Erythroblast (primary cell): ENCODE measurements around the gene IL4R.
"Not testable (repeated sequence)": the region's sequence is repeated elsewhere in the genome, so short reads cannot be mapped to it uniquely, and the experiment has no call there.

Experiments used
- DNase-seq, 2 experiments: peaks; one replicate each; lab custom pipeline; 2025; lab: John Stamatoyannopoulos, UW
- GATA1 ChIP-seq: IDR thresholded peaks from 2 replicates; pipeline ENCODE4 v1.6.1; 2011; ENCODE audit warnings: low read depth, mild to moderate bottlenecking, control low read depth, low read length, moderate library complexity
- POLR2A ChIP-seq: IDR thresholded peaks from 2 replicates; pipeline ENCODE4 v1.6.1; 2011; ENCODE audit warnings: mild to moderate bottlenecking, low read length

The IL4R gene

DNA sequence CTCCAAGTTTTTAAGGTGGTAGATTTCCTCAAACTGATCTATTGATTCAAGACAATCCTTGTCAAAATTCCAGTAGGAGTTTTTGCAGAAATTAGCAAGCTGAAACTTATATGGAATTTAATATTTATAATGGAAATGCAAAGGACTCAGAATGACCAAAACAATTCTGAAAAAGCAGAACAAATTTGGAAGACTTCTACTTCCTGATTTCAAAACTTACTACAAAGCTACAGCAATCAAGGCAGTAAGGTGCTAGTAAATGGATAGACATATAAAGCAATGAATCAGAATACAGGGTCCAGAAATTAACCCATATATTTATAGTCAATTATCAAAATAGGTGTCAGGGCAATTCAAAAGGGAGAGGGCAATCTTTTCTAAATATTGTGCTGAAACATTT is 76.4 kb downstream of the IL4R start:
- no peak for DNase-seq
- no peak for TF ChIP-seq POLR2A
- no peak for TF ChIP-seq GATA1

DNA sequence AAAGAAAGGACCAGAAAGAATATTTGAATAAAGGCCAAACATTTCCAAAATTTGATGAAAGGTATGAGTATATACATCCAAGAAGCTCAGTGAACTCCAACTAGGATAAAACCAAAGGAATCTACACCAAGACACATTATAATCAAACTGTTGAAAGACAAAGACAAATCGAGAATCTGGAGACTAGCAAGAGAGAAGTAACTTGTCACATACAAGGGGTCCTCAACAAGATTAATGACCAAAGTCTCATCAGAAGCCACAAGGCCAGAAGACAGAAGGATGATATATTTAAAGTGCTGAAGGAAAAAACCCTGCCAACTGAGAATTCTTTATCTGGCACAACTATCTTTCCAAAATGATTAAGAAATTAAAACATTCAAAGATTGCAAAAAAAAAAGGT is 78.9 kb downstream of the IL4R start:
- no peak for DNase-seq
- TF ChIP-seq POLR2A (no peak), GATA1 (no peak)

- no peak for DNase-seq
- TF ChIP-seq GATA1 (no peak), POLR2A (no peak)
Observed at GRCh38 chr16:27394516-27394915, 80.7 kb downstream of the IL4R start.

DNA sequence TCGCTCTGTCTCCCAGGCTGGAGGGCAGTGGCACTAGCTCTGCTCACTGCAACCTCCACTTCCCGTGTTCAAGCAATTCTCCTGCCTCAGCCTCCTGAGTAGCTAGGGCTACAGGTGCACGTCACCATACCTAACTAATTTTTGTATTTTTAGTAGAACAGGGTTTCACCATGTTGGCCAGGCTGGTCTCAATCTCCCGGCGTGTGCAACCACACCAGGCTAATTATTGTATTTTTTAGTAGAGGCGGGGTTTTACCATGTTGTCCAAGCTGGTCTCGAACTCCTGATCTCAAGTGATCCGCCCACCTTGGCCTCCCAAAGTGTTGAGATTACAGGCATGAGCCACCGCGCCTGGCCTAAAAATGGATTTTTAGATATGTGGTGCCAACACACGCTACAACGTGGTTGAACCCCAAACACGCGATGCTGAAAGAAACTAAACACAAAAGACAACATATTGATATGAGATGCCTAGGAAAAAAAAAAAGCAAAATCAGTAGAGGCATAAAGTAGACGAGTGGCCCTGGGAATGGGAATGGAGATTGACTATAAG is 84.6 kb downstream of the IL4R start:
- DNase-seq: not testable (repeated sequence)

DNA sequence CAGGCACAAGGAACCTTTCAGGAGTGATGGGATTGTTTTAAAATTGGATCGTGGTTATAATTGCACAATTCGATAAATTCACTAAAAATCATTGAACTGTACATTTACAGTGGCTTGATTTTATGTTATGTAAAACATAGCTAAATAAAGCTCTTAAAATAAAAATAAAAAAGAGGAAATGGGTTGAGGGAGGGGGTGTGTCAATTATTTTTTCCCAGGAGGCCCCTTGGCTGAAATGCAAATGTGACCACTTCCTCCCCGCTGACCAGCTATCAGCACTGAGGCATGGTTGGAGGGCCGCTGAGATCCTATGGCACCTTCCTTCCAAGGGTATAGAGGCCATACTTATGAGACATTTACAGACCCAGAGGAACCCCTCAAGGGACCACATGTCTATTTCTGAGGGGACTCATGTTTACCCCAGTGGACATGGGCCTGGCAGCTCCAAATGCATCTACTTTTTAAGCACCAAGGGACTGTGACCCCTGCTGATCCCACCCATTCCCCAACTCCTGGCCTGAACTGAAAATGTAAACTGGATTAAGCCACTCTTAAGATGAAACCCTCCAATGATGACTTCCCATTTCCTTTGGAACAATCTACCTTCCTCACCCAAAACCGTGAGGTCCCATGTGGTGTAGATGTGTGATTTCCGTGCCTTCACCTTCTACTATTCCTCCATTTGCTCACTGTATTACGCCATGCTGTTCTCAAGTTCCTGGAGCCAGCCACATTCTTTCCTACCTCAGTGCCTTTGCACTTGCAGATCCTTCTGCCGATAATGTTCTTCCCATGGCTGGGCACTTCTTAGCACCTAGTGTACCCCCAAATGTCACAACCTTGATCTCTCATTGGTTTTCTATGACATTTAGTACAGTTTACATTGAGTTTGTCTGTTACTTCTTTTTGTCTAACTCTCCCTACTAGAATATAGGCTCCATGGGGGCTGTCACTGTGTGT is 85.4 kb downstream of the IL4R start:
- TF ChIP-seq GATA1: no peak
- TF ChIP-seq POLR2A: no peak
- DNase-seq: no peak

GRCh38 chr16:27399969-27400368 is 86.2 kb downstream of the IL4R start:
- no peak for DNase-seq
- no peak for TF ChIP-seq GATA1
- TF ChIP-seq POLR2A: no peak

- no peak for DNase-seq
- TF ChIP-seq POLR2A: no peak
- TF ChIP-seq GATA1: no peak
Observed at GRCh38 chr16:27400751-27401620, 87.2 kb downstream of the IL4R start.

GRCh38 chr16:27401768-27402568 is 88.2 kb downstream of the IL4R start, which contains the start of gene IL21R:
TSS of gene IL21R (plus strand) at chr16:27402174. CDS start at chr16:27430072, 27,898 bp downstream.
- TF ChIP-seq POLR2A: no peak
- no peak for TF ChIP-seq GATA1

DNA sequence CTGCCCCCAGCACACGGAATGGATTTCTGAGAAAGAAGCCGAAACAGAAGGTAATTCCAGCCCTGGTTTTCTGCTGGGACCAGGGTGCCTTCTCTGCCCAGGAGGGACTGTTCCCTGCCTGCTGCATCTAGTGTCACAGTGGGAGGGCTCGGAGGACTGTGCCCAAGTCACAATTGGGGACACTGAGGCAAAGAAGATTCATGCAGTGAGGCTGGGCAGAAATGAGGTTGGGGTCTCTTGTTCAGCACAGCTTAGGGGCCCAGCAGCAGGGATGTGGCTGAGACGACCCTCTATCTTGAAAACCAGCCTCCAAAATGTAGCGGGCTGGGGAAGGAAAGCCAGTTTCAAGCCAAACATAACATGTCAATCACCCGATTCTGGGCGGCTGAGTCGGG is 88.8 kb downstream of the IL4R start:
- TF ChIP-seq GATA1: no peak
- TF ChIP-seq POLR2A: no peak
- DNase-seq: no peak

More at GRCh38 chr16:27401768-27402568, 88.2 kb downstream of the IL4R start, which contains the start of gene IL21R:
- DNase-seq: no peak

DNA sequence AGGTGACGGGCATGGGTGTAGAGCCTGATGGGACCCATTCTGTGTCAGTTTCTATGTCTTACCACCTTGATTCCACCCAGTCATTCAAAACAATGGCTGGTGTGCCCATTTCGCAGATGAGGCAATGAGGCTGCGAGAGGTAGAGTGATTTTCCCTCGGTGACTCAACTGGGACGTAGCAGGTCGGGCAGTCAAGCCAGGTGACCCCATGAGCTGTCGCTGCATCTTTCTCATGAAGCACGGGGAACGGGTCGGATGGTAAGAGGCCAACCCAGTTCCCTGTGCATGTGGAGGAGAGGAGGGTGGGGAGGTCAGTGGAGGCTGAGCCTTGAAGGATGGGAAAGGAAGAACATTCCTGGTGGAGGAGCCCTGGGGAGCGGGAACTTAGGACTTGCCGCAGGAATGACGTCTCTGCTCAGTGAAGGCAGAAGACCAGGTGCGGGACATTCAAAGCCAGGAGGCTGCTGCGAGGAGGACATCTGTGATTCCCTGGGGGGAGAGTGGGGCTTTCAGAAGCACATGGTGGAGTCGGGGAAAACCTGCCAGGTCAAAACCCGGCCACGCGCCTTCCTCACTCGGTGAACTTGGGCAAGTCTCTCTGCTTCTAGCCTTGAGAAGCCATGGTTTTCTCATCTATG is 89.3 kb downstream of the IL4R start:
- DNase-seq: no peak
- TF ChIP-seq POLR2A: no peak
- no peak for TF ChIP-seq GATA1

DNA sequence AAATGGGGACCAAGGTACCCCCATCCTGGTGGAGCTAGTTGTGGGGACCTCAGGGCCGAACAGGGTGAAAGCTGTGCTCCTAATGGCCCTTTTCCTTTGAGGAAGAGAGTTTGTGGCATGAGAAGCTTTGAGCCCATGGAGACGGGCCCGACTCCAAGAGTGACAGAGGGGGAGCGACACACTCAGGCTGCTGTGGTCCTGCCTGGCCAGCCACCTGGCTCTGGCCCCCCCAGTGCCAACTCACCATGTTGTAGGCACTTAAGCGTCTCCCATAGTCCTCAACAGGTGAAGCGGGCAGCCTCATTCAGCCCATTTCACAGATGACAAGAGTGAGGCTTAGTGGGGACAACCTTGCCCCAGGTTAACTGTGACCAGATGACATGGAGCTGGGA is 89.8 kb downstream of the IL4R start:
- TF ChIP-seq GATA1 (no peak), POLR2A (no peak)
- DNase-seq: no peak

DNA sequence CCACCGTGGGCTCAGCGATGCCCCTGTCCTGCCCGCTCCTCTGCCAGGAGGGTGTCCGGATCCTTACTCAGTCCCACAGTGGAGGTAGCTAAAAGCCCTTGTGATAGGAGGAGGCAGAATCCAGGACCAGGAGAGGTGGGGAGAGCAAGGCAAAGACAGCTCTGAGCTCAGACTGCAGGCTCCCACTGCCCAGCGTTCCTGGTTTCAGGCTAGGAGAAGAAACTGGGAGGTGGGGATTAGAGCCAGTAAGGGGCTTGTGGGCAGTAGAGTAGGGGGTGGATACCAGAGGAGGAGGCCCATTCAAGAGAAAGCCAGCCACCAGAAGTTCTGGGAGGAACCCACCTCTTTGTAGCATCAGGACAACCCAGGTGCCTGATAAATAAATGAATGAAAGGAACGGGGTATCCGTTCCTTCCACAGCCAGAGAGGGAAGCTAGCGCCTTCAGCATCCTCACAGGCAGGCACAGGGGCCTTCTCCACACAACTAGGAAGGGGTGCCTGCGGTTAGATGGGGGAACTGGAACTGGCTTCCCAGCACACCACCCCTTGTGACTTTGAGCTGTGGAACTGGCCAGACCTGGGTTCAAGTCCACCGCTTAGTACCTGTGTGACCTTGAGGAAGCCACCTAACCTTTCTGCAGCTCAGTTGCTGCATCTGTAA is 90.5 kb downstream of the IL4R start:
- TF ChIP-seq GATA1: no peak
- no peak for DNase-seq
